Loucy (cell line): ENCODE measurements around the gene LIMS1.
A peak's percentile ranks its signal among the peaks of the same experiment; 100 is the strongest.

ENCODE experiments used
- H2AFZ ChIP-seq: fragments of 200-600 bp; sonication (generic); 2 replicates; pipeline ENCODE4 v1.6.0; 2016; ENCODE audit warnings: antibody characterized with exemption, mild to moderate bottlenecking, low read length, moderate library complexity
- H3F3A ChIP-seq: fragments of 200-600 bp; 2 replicates; pipeline ENCODE4 v1.6.0; 2016; ENCODE audit warnings: antibody characterized with exemption, low read depth, mild to moderate bottlenecking
- H3K27me3 ChIP-seq: fragments of 200-600 bp; sonication (generic); 2 replicates; pipeline ENCODE4 v1.6.1; 2014; ENCODE audit warnings: low read length, mild to moderate bottlenecking; ENCODE audit not compliant: insufficient read depth, poor library complexity, severe bottlenecking
- H3K36me3 ChIP-seq: fragments of 200-600 bp; sonication (generic); 2 replicates; pipeline ENCODE4 v1.6.1; 2016; ENCODE audit warnings: low read length; ENCODE audit not compliant: insufficient read depth
- H3K4me1 ChIP-seq: fragments of 200-600 bp; sonication (generic); 2 replicates; pipeline ENCODE4 v1.5.1; 2014; ENCODE audit warnings: low read length, mild to moderate bottlenecking; ENCODE audit not compliant: insufficient read depth, poor library complexity, severe bottlenecking
- H3K4me2 ChIP-seq: fragments of 200-600 bp; sonication (generic); 2 replicates; pipeline ENCODE4 v1.6.0; 2014; ENCODE audit warnings: antibody characterized with exemption, low read length, low read depth, mild to moderate bottlenecking; ENCODE audit not compliant: poor library complexity, severe bottlenecking
- H3K4me3 ChIP-seq: fragments of 200-600 bp; sonication (generic); 2 replicates; pipeline ENCODE4 v1.5.1; 2014; ENCODE audit warnings: low read length, mild to moderate bottlenecking, mixed read lengths; ENCODE audit not compliant: poor library complexity, severe bottlenecking
- H3K79me2 ChIP-seq: fragments of 200-600 bp; sonication (generic); 2 replicates; pipeline ENCODE4 v1.6.1; 2014; ENCODE audit warnings: low read length; ENCODE audit not compliant: insufficient read depth
- H3K9ac ChIP-seq: fragments of 200-600 bp; sonication (generic); 2 replicates; pipeline ENCODE4 v1.6.0; 2014; ENCODE audit warnings: mild to moderate bottlenecking, low read depth, low read length, moderate library complexity; ENCODE audit not compliant: poor library complexity, severe bottlenecking
- H3K9me2 ChIP-seq: fragments of 200-600 bp; sonication (generic); replicated peaks from 2 replicates; pipeline ENCODE4 v1.6.1; 2016; ENCODE audit warnings: low read depth, low read length, mixed read lengths
- H3K9me3 ChIP-seq: fragments of 200-600 bp; sonication (generic); 2 replicates; pipeline ENCODE4 v1.6.1; 2014; ENCODE audit warnings: mild to moderate bottlenecking, antibody characterized with exemption, low read length, low read depth; ENCODE audit not compliant: insufficient read depth
- H4K20me1 ChIP-seq: fragments of 200-600 bp; sonication (generic); 2 replicates; pipeline ENCODE4 v1.6.0; 2014; ENCODE audit warnings: antibody characterized with exemption, low read length, mild to moderate bottlenecking; ENCODE audit not compliant: insufficient read depth, poor library complexity, severe bottlenecking
- CTCF ChIP-seq: fragments of 200-600 bp; sonication (generic); conservative IDR thresholded peaks from 2 replicates; pipeline ENCODE4 v1.5.1; 2014; ENCODE audit warnings: mild to moderate bottlenecking, antibody characterized with exemption, low read length
- EZH2phosphoT487 ChIP-seq: fragments of 200-600 bp; IDR thresholded peaks from 2 replicates; pipeline ENCODE4 v1.6.1; 2018; ENCODE audit warnings: antibody characterized with exemption, mild to moderate bottlenecking, moderate library complexity, borderline replicate concordance

The LIMS1 gene

GRCh38 chr2:108588070-108588668 lies 53.9 kb downstream of the LIMS1 start:
- no peak for TF ChIP-seq CTCF
- Histone ChIP-seq H3K9me2 (no peaks in the 10 kb centered on the region), H3K4me1 (peaks cover 60% of the 10 kb centered on the region), H3K4me3 (peak overlapping the region; percentile 43), H4K20me1 (no peaks in the 10 kb centered on the region), H3F3A (no peaks in the 10 kb centered on the region), H3K36me3 (no peaks in the 10 kb centered on the region), H3K79me2 (peaks cover 89% of the 10 kb centered on the region), H3K4me2 (peak overlapping the region; percentile 50), H3K27me3 (no peaks in the 10 kb centered on the region), H3K9me3 (no peaks in the 10 kb centered on the region), H3K9ac (peak overlapping the region; percentile 55), H2AFZ (no peak overlapping the region; the same call in 1 of the 2 replicates)

GRCh38 chr2:108589372-108589771 lies 55.1 kb downstream of the LIMS1 start:
- peaks cover 90% of the 10 kb centered on the region for H3K79me2 ChIP-seq

DNA sequence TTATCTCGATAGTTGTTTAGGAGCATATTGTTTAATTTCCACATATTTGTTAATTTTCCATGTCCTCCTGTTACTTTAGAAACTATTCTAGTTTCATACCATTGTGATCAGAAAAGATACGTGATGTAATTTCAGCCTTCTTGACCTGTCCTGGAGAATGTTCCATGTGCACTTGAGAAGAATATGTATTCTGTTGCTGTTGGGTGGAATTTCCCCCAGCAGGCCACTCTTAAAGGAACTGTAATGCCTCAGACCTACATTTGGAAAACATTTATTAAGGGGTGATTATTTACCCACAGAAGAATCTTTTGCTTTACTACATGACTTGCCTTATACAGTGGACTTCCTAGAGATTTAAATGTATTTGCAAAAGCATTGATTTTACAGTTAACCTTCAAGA lies 55.5 kb downstream of the LIMS1 start:
- Histone ChIP-seq H3K36me3 (no peaks in the 10 kb centered on the region), H3K9me2 (no peaks in the 10 kb centered on the region), H3K9ac (no peak overlapping the region), H3K9me3 (no peaks in the 10 kb centered on the region), H3K4me3 (peak overlapping the region; percentile 43), H4K20me1 (no peaks in the 10 kb centered on the region), H2AFZ (no peak overlapping the region), H3K4me1 (peaks cover 69% of the 10 kb centered on the region), H3K4me2 (peak overlapping the region; percentile 50), H3K79me2 (peaks cover 86% of the 10 kb centered on the region), H3F3A (peaks cover 9% of the 10 kb centered on the region), H3K27me3 (no peaks in the 10 kb centered on the region)
- TF ChIP-seq CTCF: no peak
- TF ChIP-seq EZH2phosphoT487: no peak

More at GRCh38 chr2:108589372-108589771, 55.1 kb downstream of the LIMS1 start:
- peaks cover 68% of the 10 kb centered on the region for H3K4me1 ChIP-seq
- H3K4me2 ChIP-seq: peak overlapping the region; percentile 50
- H3K9me3 ChIP-seq: no peaks in the 10 kb centered on the region
- no peaks in the 10 kb centered on the region for H3K9me2 ChIP-seq
- peaks cover 5% of the 10 kb centered on the region for H3F3A ChIP-seq
- TF ChIP-seq EZH2phosphoT487 (no peak), CTCF (no peak)
- no peak overlapping the region for H2AFZ ChIP-seq
- no peaks in the 10 kb centered on the region for H4K20me1 ChIP-seq
- peak overlapping the region; percentile 43 for H3K4me3 ChIP-seq
- peak overlapping the region; percentile 55 for H3K9ac ChIP-seq
- no peaks in the 10 kb centered on the region for H3K27me3 ChIP-seq
- no peaks in the 10 kb centered on the region for H3K36me3 ChIP-seq
